IMR-90 (cell line): ENCODE data around the gene PTPRG. TPM values are rescaled to one million over a fixed set of nuclear protein-coding genes. Genes with fewer than 3 reads are reported as not detected.

Source experiments
- ATAC-seq: fragments of 200-7000 bp; cut with Tn5 transposase; 2 replicates; pipeline ENCODE4 v1.9.1; 2020; ENCODE audit warnings: low read depth, mild to moderate bottlenecking, moderate library complexity
- BruUV-seq: library from RNA; stranded (reverse); fragments of 400-500 nt; replicated peaks from 2 replicates; lab custom pipeline; 2021; lab: Mats Ljungman, UMichigan
- CTCF ChIA-PET: fragments of 300-600 bp; formaldehyde crosslinking; extraction: SDS; loops from one replicate; lab custom pipeline; 2021; ENCODE audit warnings: antibody characterized with exemption; lab: Yijun Ruan, JAX
- POLR2A ChIA-PET: fragments of 300-600 bp; sonication (Branson Sonifier 250); formaldehyde crosslinking; loops from one replicate; lab custom pipeline; 2022; ENCODE audit warnings: antibody characterized with exemption; ENCODE audit not compliant: unreplicated experiment; lab: Charles Lee
- DNase-seq: peaks from one replicate; pipeline ENCODE4 v3.0.0; 2013
- H2AFZ ChIP-seq: replicated peaks from 2 replicates; pipeline ENCODE3; 2013; ENCODE audit warnings: low read length, mild to moderate bottlenecking; ENCODE audit not compliant: poor library complexity
- H2AK5ac ChIP-seq: 2 replicates; pipeline ENCODE4 v1.6.1; 2013; ENCODE audit warnings: low read depth, low read length, inconsistent platforms
- H2AK9ac ChIP-seq: replicated peaks from 2 replicates; pipeline ENCODE3; 2013; ENCODE audit warnings: mild to moderate bottlenecking, low read depth, low read length, moderate library complexity; ENCODE audit not compliant: poor library complexity
- H2BK120ac ChIP-seq: 2 replicates; pipeline ENCODE4 v1.6.1; 2013; ENCODE audit warnings: low read depth, low read length, inconsistent platforms
- H2BK15ac ChIP-seq: 3 replicates; pipeline ENCODE4 v1.6.1; 2013; ENCODE audit warnings: low read depth, low read length, inconsistent platforms
- H2BK20ac ChIP-seq: 2 replicates; pipeline ENCODE4 v1.6.1; 2013; ENCODE audit warnings: low read depth, mild to moderate bottlenecking, inconsistent platforms, low read length, moderate library complexity
- H2BK5ac ChIP-seq: 2 replicates; pipeline ENCODE4 v1.6.1; 2013; ENCODE audit warnings: mild to moderate bottlenecking, low read depth, low read length, inconsistent platforms; ENCODE audit not compliant: poor library complexity, severe bottlenecking
- H3K14ac ChIP-seq: replicated peaks from 2 replicates; pipeline ENCODE4 v1.6.1; 2013; ENCODE audit warnings: low read depth, low read length, inconsistent platforms
- H3K18ac ChIP-seq: 2 replicates; pipeline ENCODE4 v1.6.1; 2013; ENCODE audit warnings: low read depth, low read length, control low read depth
- H3K23ac ChIP-seq: 2 replicates; pipeline ENCODE4 v1.6.1; 2013; ENCODE audit warnings: low read depth, low read length, inconsistent platforms
- H3K27ac ChIP-seq: 2 replicates; pipeline ENCODE4 v1.5.1; 2013; ENCODE audit warnings: mild to moderate bottlenecking, control low read depth, low read length; ENCODE audit not compliant: insufficient read depth
- H3K27me3 ChIP-seq: 2 replicates; pipeline ENCODE4 v1.6.1; 2013; ENCODE audit warnings: low read length; ENCODE audit not compliant: control insufficient read depth, insufficient read depth
- H3K36me3 ChIP-seq: 2 replicates; pipeline ENCODE4 v1.6.1; 2013; ENCODE audit warnings: low read length, mixed read lengths; ENCODE audit not compliant: control insufficient read depth, insufficient read depth
- H3K4ac ChIP-seq: 2 replicates; pipeline ENCODE4 v1.6.1; 2013; ENCODE audit warnings: low read depth, low read length, inconsistent platforms
- H3K4me1 ChIP-seq: 2 replicates; pipeline ENCODE4 v1.6.1; 2013; ENCODE audit warnings: low read length, mixed read lengths; ENCODE audit not compliant: control insufficient read depth, insufficient read depth
- H3K4me2 ChIP-seq: 2 replicates; pipeline ENCODE4 v1.6.1; 2013; ENCODE audit warnings: low read depth, mild to moderate bottlenecking, control low read depth, low read length, moderate library complexity
- H3K4me3 ChIP-seq: 2 replicates; pipeline ENCODE4 v1.5.1; 2013; ENCODE audit warnings: low read depth, mild to moderate bottlenecking, control low read depth, low read length, moderate library complexity; ENCODE audit not compliant: insufficient read depth
- H3K56ac ChIP-seq: 2 replicates; pipeline ENCODE4 v1.6.1; 2013; ENCODE audit warnings: low read length, inconsistent platforms; ENCODE audit not compliant: insufficient read depth; ENCODE audit errors: extremely low read depth
- H3K79me1 ChIP-seq, 2 experiments: 2 replicates each; pipeline ENCODE4 v1.6.1; 2013; ENCODE audit warnings: low read length in 2 of 2, inconsistent platforms in 1 of 2, low read depth in 1 of 2
- H3K9ac ChIP-seq: 2 replicates; pipeline ENCODE4 v1.6.1; 2013; ENCODE audit warnings: low read depth, low read length, control low read depth
- H3K9me1 ChIP-seq: 2 replicates; pipeline ENCODE4 v1.6.1; 2013; ENCODE audit warnings: low read length, inconsistent platforms; ENCODE audit not compliant: insufficient read depth
- H3K9me3 ChIP-seq: 2 replicates; pipeline ENCODE4 v1.6.1; 2013; ENCODE audit warnings: low read length; ENCODE audit not compliant: control insufficient read depth, insufficient read depth
- H4K20me1 ChIP-seq: 2 replicates; pipeline ENCODE4 v1.6.1; 2013; ENCODE audit warnings: low read length, inconsistent platforms; ENCODE audit not compliant: insufficient read depth
- H4K5ac ChIP-seq: 2 replicates; pipeline ENCODE4 v1.6.1; 2013; ENCODE audit warnings: mild to moderate bottlenecking, low read depth, low read length, control low read depth
- H4K8ac ChIP-seq, 2 experiments: 2 replicates each; pipeline ENCODE4 v1.6.1; 2013; ENCODE audit warnings: low read depth in 2 of 2, low read length in 2 of 2, control low read depth in 1 of 2, inconsistent platforms in 1 of 2
- H4K91ac ChIP-seq: 2 replicates; pipeline ENCODE4 v1.6.1; 2013; ENCODE audit warnings: low read depth, low read length, inconsistent platforms; ENCODE audit not compliant: insufficient read depth
- CEBPB ChIP-seq: IDR thresholded peaks from 2 replicates; pipeline ENCODE4 v1.6.1; 2012; ENCODE audit warnings: low read depth, low read length, improper control_type of control experiment
- ELK1 ChIP-seq: fragments of 150-350 bp; IDR thresholded peaks from 2 replicates; pipeline ENCODE4 v1.6.1; 2016; ENCODE audit warnings: low read depth, mild to moderate bottlenecking, low read length, moderate library complexity, borderline replicate concordance
- MAFK ChIP-seq: IDR thresholded peaks from 2 replicates; pipeline ENCODE4 v1.6.1; 2012; ENCODE audit warnings: low read depth, low read length, improper control_type of control experiment
- POLR2A ChIP-seq: IDR thresholded peaks from 2 replicates; pipeline ENCODE4 v1.6.1; 2012; ENCODE audit warnings: mild to moderate bottlenecking, low read depth, low read length
- SMC3 ChIP-seq: fragments of 150-350 bp; IDR thresholded peaks from 2 replicates; pipeline ENCODE4 v1.6.1; 2016; ENCODE audit warnings: low read depth, mild to moderate bottlenecking, antibody characterized with exemption, low read length, moderate library complexity
- WGBS, 2 experiments: methylation state at CpG; one replicate each; pipeline versions ENCODE4 v1.1.5 to v1.1.7; 2013; ENCODE audit warnings: missing lambda C conversion rate in 2 of 2; ENCODE audit not compliant: insufficient read length in 1 of 2; ENCODE audit errors: extremely low coverage in 2 of 2; 5-methylcytosine and 5-hydroxymethylcytosine counted together
- dilution Hi-C: fragments of 300-500 bp; cut with HindIII; formaldehyde crosslinking; loops from one replicate; pipeline ENCODE4 v1.14.3; 2018; ENCODE audit warnings: low sequenced_read_pairs; ENCODE audit not compliant: unreplicated experiment
- in situ Hi-C: fragments of 300-500 bp; cut with MboI; formaldehyde crosslinking; loops from 3 replicates; pipeline ENCODE4 v1.14.3; 2019; ENCODE audit warnings: low sequenced_read_pairs, inconsistent platforms, mixed read lengths
- intact Hi-C: fragments of 100-400 bp; cut with micrococcal nuclease; formaldehyde crosslinking; loops from 2 replicates; pipeline ENCODE4 v1.10.0; 2022
- polyA plus RNA-seq, 3 experiments: library from polyadenylated mRNA; depleted of rRNA; stranded (reverse); fragments of >200 nt; gene quantifications; 2 replicates each; pipeline ENCODE4 v1.2.3, GENCODE V29; 2012; ENCODE audit warnings: low replicate concordance in 1 of 3
- total RNA-seq: library from RNA; depleted of rRNA; stranded (reverse); fragments of >200 nt; gene quantifications from 2 replicates; pipeline ENCODE4 v1.2.3, GENCODE V29; 2012

The PTPRG gene
- total and polyA plus RNA-seq, 2 of the 4 experiments (the other 2 are of a cell fraction): 7.7 to 31.0 TPM

- no peak overlapping the region for H3K4me3 ChIP-seq
- dilution Hi-C loops (no loop called here), in situ Hi-C loops (no loop called here), intact Hi-C loops (no loop called here)
- H2AK9ac ChIP-seq: no peak overlapping the region
- no peak overlapping the region for H2BK120ac ChIP-seq
- H3K4me1 ChIP-seq: peaks cover 9% of the 10 kb centered on the region
- peaks cover 30 to 41% of the 10 kb centered on the region in 2 experiments for H3K79me1 ChIP-seq
- ChIA-PET POLR2A (no interaction called here), CTCF (no interaction called here)
- no peak overlapping the region for H2AK5ac ChIP-seq
- H2BK20ac ChIP-seq: no peak overlapping the region
- no peaks in the 10 kb centered on the region for H3K27me3 ChIP-seq
- no peak overlapping the region for H3K56ac ChIP-seq
- no peaks in the 10 kb centered on the region for H3K9me3 ChIP-seq
- no peak overlapping the region for H3K18ac ChIP-seq
- H3K9me1 ChIP-seq: peaks cover 2% of the 10 kb centered on the region; the same call in 1 of the 2 replicates
- H4K20me1 ChIP-seq: 0 out of 2 replicates have a peak, but pooled peaks cover 10% of the 10 kb centered on the region
- H3K27ac ChIP-seq: no peak overlapping the region
- H3K9ac ChIP-seq: no peak overlapping the region
- H2BK15ac ChIP-seq: no peak overlapping the region
- H2BK5ac ChIP-seq: no peak overlapping the region
- no peak for DNase-seq
- no TSS peak for BruUV-seq
- no peak overlapping the region for H3K4me2 ChIP-seq
- H4K91ac ChIP-seq: no peak overlapping the region
- H3K4ac ChIP-seq: no peak overlapping the region
- H4K8ac ChIP-seq: no peak overlapping the region
- no peak overlapping the region for H2AFZ ChIP-seq
- ATAC-seq: no peak
- H3K36me3 ChIP-seq: no peaks in the 10 kb centered on the region
- H3K23ac ChIP-seq: no peak overlapping the region
- H3K14ac ChIP-seq: no peak overlapping the region
- no CpG with 5 or more reads among the region's 1 CpG for WGBS, 2 experiments
- H4K5ac ChIP-seq: no peak overlapping the region
- TF ChIP-seq POLR2A (no peak), MAFK (no peak), SMC3 (no peak), ELK1 (no peak), CEBPB (no peak)
These were observed 247.6 kb downstream of the PTPRG start for GRCh38 chr3:61808999-61809398.
